ENCODE results near the gene FAM8A1. TPM values are rescaled to one million over a fixed set of nuclear protein-coding genes. Genes with fewer than 3 reads are reported as not detected.

FAM8A1 gene
- total RNA-seq, 4 donors from 2014 or later: 45.1 to 57.1 (median 52.3) TPM

DNA sequence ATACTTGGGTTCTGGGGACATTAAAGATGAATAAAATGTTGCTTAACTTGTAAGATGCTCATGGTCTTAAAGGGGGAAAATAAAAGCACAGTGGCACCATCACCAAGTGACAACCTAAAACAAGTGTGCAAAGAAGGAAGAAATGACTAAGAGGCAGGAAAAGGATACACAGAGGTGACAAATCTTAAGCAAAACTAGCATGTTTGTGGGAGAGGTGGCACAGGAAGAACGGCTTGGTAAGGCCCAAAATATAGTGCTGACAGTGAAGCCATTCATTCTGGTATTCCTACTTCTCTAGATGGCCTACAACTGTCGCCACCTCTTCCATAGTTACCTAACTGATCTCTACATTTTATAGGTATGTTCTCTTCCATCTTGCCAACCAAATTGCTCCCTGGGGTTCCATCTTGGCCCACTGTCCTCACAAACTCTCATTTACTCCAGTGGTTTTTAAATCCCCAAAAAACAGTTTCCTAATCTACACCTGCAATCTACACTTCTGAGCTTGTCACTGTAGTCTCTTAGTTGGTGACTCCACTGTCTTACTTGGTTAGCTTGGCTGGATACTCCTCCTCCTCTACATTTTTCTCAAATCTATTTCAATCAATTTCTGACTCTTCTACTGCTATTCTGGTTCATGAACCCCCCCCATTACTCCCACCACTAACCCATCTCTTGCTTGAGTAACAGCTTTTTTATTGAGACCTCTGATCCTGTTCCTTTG is 33.5 kb downstream of the FAM8A1 start:
- WGBS, 2 donors: 86 to 88% methylated on average over 2 of the region's 2 CpGs
- H3K4me1 ChIP-seq: peaks cover 31 to 45% of the 10 kb centered on the region in 2 donors
- H3K27ac ChIP-seq: no peak overlapping the region
- H3K27me3 ChIP-seq: no peaks in the 10 kb centered on the region
- DNase-seq: no peak
- intact Hi-C loops (cut with DNase I): no loop called here
- no peaks in the 10 kb centered on the region for H3K9me3 ChIP-seq
- peaks cover 8 to 16% of the 10 kb centered on the region in 2 donors for H3K36me3 ChIP-seq
- H3K4me3 ChIP-seq (replicated peaks in 1 of 3): no peak overlapping the region
- no peak for TF ChIP-seq POLR2A (IDR thresholded peaks at IDR 0.05)
- TF ChIP-seq, protein P1, sequence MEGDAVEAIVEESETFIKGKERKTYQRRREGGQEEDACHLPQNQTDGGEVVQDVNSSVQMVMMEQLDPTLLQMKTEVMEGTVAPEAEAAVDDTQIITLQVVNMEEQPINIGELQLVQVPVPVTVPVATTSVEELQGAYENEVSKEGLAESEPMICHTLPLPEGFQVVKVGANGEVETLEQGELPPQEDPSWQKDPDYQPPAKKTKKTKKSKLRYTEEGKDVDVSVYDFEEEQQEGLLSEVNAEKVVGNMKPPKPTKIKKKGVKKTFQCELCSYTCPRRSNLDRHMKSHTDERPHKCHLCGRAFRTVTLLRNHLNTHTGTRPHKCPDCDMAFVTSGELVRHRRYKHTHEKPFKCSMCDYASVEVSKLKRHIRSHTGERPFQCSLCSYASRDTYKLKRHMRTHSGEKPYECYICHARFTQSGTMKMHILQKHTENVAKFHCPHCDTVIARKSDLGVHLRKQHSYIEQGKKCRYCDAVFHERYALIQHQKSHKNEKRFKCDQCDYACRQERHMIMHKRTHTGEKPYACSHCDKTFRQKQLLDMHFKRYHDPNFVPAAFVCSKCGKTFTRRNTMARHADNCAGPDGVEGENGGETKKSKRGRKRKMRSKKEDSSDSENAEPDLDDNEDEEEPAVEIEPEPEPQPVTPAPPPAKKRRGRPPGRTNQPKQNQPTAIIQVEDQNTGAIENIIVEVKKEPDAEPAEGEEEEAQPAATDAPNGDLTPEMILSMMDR (IDR thresholded peaks at IDR 0.05): no peak

DNA sequence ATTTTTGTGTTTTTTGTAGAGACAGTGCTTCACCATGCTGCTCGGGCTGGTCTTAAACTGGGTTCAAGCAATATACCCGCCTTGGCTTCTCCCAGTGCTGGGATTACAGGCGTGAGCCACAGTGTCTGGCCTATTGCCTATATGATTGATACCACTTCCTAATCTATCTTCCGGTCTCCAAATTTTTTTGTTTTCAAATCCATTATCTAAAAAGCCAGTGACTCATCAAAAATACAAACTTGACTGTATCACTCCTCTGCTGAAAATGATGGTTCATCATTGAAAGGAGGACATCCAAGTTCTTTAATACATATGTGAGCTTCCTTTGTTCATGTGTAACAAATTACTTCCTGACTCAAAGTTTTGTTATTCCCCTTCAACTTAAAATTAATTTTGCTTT is 35.5 kb downstream of the FAM8A1 start:
- H3K27ac ChIP-seq: no peak overlapping the region
- H3K9me3 ChIP-seq: no peaks in the 10 kb centered on the region
- intact Hi-C loops (cut with DNase I): no loop called here
- H3K27me3 ChIP-seq: no peaks in the 10 kb centered on the region
- H3K4me3 ChIP-seq (replicated peaks in 1 of 3): no peak overlapping the region
- peaks cover 8 to 16% of the 10 kb centered on the region in 2 donors for H3K36me3 ChIP-seq
- DNase-seq: no peak
- peaks cover 26 to 42% of the 10 kb centered on the region in 2 donors for H3K4me1 ChIP-seq
- 95 to 97% methylated on average over 4 of the region's 4 CpGs for WGBS, 2 donors
- TF ChIP-seq, protein P1 (IDR thresholded peaks at IDR 0.05): no peak
- no peak for TF ChIP-seq POLR2A (IDR thresholded peaks at IDR 0.05)

DNA sequence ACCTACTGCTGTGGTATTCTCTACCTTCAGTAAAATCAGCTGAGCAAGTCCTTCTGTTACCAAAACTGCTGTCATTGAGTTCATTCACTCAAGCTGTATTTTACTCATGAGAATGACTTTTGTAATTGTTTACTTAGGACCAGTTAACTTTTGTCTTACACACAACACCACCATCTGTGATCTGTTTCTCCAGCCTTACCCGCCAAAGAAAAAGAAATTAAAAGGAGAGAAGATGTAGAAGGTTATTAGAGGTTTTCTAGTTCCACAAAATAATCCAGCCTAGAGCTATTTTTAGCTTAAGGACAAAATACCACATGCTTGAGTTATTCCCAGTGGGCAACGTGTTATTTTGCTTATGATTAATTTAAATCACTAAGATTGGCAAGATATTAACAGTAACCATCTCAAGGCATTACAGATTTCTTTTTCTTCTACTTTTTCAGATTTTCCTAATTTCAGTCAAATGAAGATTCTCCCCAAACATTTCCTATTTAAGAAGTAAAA is 38.2 kb downstream of the FAM8A1 start:
- peaks cover 13 to 22% of the 10 kb centered on the region in 2 donors for H3K4me1 ChIP-seq
- intact Hi-C loops (cut with DNase I): no loop called here
- TF ChIP-seq, protein P1 (IDR thresholded peaks at IDR 0.05): no peak
- TF ChIP-seq POLR2A (IDR thresholded peaks at IDR 0.05): no peak

DNA sequence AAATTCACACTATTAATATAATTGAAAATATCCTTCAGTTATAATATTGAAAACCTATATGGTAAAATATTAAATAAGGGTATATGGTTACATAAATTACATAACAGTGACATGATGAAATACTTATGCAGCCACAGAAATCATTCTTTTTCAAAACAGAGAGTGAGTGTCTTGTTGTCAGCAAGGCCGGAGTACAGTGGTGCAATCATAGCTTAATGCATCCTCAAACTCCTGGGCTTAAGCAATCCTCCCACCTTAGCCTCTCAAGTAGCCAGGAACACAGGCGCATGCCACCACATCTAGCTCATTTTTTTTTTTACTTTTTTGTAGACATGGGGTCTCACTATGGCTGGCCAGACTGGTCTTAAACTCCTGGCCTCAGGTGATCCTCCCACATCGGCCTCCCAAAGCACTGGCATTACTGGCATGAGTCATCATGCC is 40.4 kb downstream of the FAM8A1 start:
- DNase-seq: no peak
- Histone ChIP-seq H3K27ac (no peak overlapping the region), H3K27me3 (no peaks in the 10 kb centered on the region), H3K4me3 (replicated peaks in 1 of 3) (no peak overlapping the region), H3K9me3 (no peaks in the 10 kb centered on the region), H3K36me3 (peaks cover 18 to 33% of the 10 kb centered on the region in 2 donors), H3K4me1 (peaks cover 13 to 17% of the 10 kb centered on the region in 2 donors)
- intact Hi-C loops (cut with DNase I): no loop called here
- TF ChIP-seq POLR2A (IDR thresholded peaks at IDR 0.05): no peak
- TF ChIP-seq, protein P1 (IDR thresholded peaks at IDR 0.05): no peak
- WGBS, 2 donors: 93 to 98% methylated on average over 3 of the region's 3 CpGs

More for the DNA sequence above, 38.2 kb downstream of the FAM8A1 start:
- no peak for DNase-seq
- 39 to 51% methylated on average over 2 of the region's 2 CpGs for WGBS, 2 donors
- no peaks in the 10 kb centered on the region for H3K9me3 ChIP-seq
- H3K27ac ChIP-seq: peak overlapping the region; percentile 21 to 39 (median 34)
- no peak overlapping the region for H3K4me3 ChIP-seq (replicated peaks in 1 of 3)
- H3K36me3 ChIP-seq: peaks cover 15 to 17% of the 10 kb centered on the region in 2 donors
- H3K27me3 ChIP-seq: no peaks in the 10 kb centered on the region

DNA sequence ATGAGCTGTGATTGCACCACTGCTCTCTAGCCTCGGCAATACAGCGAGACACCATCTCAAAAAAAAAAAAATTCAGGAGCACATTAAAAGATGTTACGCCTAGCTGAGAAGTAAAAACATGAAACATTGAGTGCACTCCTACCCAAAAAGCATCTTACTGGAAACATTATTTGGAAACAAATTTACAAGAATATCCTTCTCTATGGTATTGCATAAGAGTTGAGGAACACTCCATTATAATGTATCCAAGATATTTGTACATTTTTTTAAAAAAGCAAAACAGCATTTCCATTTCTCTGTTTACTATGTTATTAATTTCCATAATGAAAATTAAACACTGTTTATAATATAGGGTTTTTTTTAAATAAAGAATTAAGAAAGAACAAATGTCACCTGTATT is 48.6 kb downstream of the FAM8A1 start:
- H3K27me3 ChIP-seq: no peaks in the 10 kb centered on the region
- H3K27ac ChIP-seq: no peak overlapping the region
- intact Hi-C loops (cut with DNase I): no loop called here
- H3K9me3 ChIP-seq: no peaks in the 10 kb centered on the region
- WGBS, 2 donors: 94 to 97% methylated on average over 3 of the region's 3 CpGs
- H3K36me3 ChIP-seq: peaks cover 8 to 35% of the 10 kb centered on the region in 2 donors
- no peak overlapping the region for H3K4me3 ChIP-seq (replicated peaks in 1 of 3)
- peaks cover 14 to 15% of the 10 kb centered on the region in 2 donors for H3K4me1 ChIP-seq
- TF ChIP-seq POLR2A (IDR thresholded peaks at IDR 0.05): no peak
- TF ChIP-seq, protein P1 (IDR thresholded peaks at IDR 0.05): no peak
- no peak for DNase-seq
